Activated CD4-positive, alpha-beta memory T cell treated with anti-CD3 and anti-CD28 coated beads for 36 hours (primary cell): ENCODE results near the gene TTC13. TPM values are rescaled to one million over a fixed set of nuclear protein-coding genes. Genes with fewer than 3 reads are reported as not detected.
A peak's percentile ranks its signal among the peaks of the same experiment; 100 is the strongest.
"Not testable (repeated sequence)": the region's sequence is repeated elsewhere in the genome, so short reads cannot be mapped to it uniquely, and the experiment has no call there.

ENCODE experiments used
- CTCF ChIA-PET: fragments of 350-600 bp; sonication (Branson Sonifier 250); formaldehyde crosslinking; loops from one replicate; lab custom pipeline; 2021; ENCODE audit warnings: antibody characterized with exemption, inconsistent platforms; lab: Charles Lee
- POLR2A ChIA-PET: fragments of 350-600 bp; sonication (Branson Sonifier 250); formaldehyde crosslinking; loops from one replicate; lab custom pipeline; 2021; ENCODE audit warnings: antibody characterized with exemption; lab: Charles Lee
- DNase-seq: peaks from one replicate; pipeline ENCODE4 v3.0.0-alpha.2; 2020
- H3K27ac Mint-ChIP-seq: one replicate; pipeline ENCODE4 v1.8.0; 2021; ENCODE audit warnings: mixed read lengths
- H3K27me3 Mint-ChIP-seq: one replicate; pipeline ENCODE4 v1.8.0; 2021; ENCODE audit warnings: mixed read lengths
- H3K36me3 Mint-ChIP-seq: one replicate; pipeline ENCODE4 v1.8.0; 2021; ENCODE audit warnings: mixed read lengths
- H3K4me1 Mint-ChIP-seq: one replicate; pipeline ENCODE4 v1.8.0; 2021; ENCODE audit warnings: low read depth, mixed read lengths
- H3K4me3 Mint-ChIP-seq: one replicate; pipeline ENCODE4 v1.8.0; 2021; ENCODE audit warnings: mild to moderate bottlenecking, mixed read lengths
- H3K9me3 Mint-ChIP-seq: one replicate; pipeline ENCODE4 v1.8.0; 2021; ENCODE audit warnings: mixed read lengths
- intact Hi-C: fragments of 100-400 bp; cut with micrococcal nuclease; formaldehyde crosslinking; loops from one replicate; pipeline ENCODE4 v1.15.1; 2023
- total RNA-seq, 2 experiments: library from RNA; stranded (reverse); gene quantifications; one replicate each; pipeline ENCODE4 v1.2.3, GENCODE V29; 2021

TTC13 gene
- total RNA-seq, 2 experiments from 2014 or later: 17.3 to 18.3 TPM

DNA sequence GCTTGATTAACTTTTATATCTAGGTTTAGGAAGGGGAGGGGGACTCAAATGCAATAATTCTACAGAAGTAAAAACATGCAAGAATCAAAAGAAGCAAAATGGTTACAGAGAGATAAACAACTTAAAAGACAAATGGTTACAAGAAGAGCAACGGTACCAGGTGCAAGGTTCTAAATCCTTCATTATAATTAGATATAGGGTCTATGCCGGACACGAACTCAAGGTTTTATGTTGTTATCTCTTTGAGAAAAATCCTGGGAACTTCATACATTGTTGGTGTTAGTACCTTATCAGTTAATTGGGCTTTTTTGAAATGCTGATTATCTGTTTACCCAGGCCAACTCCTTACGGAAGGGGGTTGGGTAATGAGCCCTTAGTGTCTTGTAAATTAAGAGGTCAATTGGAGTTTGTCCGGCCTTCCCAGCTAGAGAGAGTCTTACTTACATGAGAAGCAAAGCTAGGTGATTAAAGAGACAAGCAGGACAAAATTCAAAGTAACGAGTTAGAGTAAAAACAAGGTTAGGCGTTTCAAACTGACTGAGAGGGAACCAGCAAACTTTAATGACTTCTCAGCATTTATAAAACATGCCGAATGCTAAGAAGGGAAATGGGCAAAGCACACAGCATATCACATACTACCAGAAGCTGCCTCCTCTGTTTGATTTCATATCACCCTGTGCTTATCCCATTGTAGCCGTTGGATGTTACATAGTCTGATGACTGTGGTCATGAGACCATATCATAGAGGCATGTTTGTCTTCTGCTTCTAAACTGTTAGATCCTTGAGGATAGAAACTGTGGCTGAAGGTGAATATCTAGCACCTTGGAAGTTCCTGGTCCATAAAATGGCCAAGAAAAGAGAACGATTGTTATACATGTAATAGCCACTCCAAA lies 6.2 kb upstream of the TTC13 start:
- POLR2A ChIA-PET, H3K4me3 Mint-ChIP-seq, H3K27me3 Mint-ChIP-seq, H3K36me3 Mint-ChIP-seq, intact Hi-C loops, H3K27ac Mint-ChIP-seq, H3K4me1 Mint-ChIP-seq, DNase-seq, H3K9me3 Mint-ChIP-seq, CTCF ChIA-PET: not testable (repeated sequence)

GRCh38 chr1:230983811-230984210 lies 5.2 kb upstream of the TTC13 start:
- peaks cover 7% of the 10 kb centered on the region for H3K4me1 Mint-ChIP-seq
- ChIA-PET POLR2A (no interaction called here), CTCF (no interaction called here)
- no peak overlapping the region for H3K4me3 Mint-ChIP-seq
- H3K27me3 Mint-ChIP-seq: no peaks in the 10 kb centered on the region
- peaks cover 11% of the 10 kb centered on the region for H3K36me3 Mint-ChIP-seq
- no peak for DNase-seq
- H3K27ac Mint-ChIP-seq: no peak overlapping the region
- no peaks in the 10 kb centered on the region for H3K9me3 Mint-ChIP-seq
- intact Hi-C loops: no loop called here

- intact Hi-C loops: no loop called here
- H3K27me3 Mint-ChIP-seq: no peaks in the 10 kb centered on the region
- POLR2A ChIA-PET: no interaction called here
These were observed 4.0 kb upstream of the TTC13 start for GRCh38 chr1:230982696-230983095.

GRCh38 chr1:230979952-230980351 lies 1.3 kb upstream of the TTC13 start:
- Mint-ChIP-seq H3K4me3 (peak overlapping the region; percentile 99), H3K4me1 (peaks cover 20% of the 10 kb centered on the region), H3K27me3 (no peaks in the 10 kb centered on the region), H3K36me3 (peaks cover 18% of the 10 kb centered on the region), H3K27ac (peak overlapping the region; percentile 52), H3K9me3 (no peaks in the 10 kb centered on the region)
- CTCF ChIA-PET: interaction anchor here (0.7 to 1.7 kb wide), 2 partner anchors 60 to 85 kb away, joined by 3 to 5 read pairs; partner anchors contain the start of gene FAM89A
- intact Hi-C loops: loop anchor here (1.0 to 10.0 kb wide), 9 partner anchors 61 to 913 kb away; partner anchors contain the start of genes C1orf198, COG2, DISC1 and EGLN1
- POLR2A ChIA-PET: no interaction called here
- DNase-seq: no peak

More at GRCh38 chr1:230982696-230983095, 4.0 kb upstream of the TTC13 start:
- Mint-ChIP-seq H3K27ac (no peak overlapping the region), H3K4me3 (no peak overlapping the region), H3K36me3 (peaks cover 11% of the 10 kb centered on the region), H3K4me1 (peaks cover 7% of the 10 kb centered on the region), H3K9me3 (no peaks in the 10 kb centered on the region)
- CTCF ChIA-PET: no interaction called here
- DNase-seq: no peak

DNA sequence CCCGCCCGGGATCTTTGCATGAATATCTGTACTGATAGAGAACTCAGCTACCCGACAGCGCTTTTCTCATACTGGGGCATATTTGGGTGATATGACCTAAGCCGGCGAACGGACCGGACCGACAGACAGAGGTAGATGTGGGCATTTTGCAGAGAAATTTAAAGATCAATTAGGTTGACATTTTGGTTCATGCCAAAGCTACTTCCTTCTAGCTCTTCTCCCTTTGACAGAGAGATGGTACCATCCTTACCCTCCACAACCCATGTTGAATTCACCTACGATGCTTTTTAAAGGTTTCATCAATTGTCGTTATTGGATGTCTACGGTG lies 692 bp upstream of the TTC13 start:
- POLR2A ChIA-PET: interaction anchor here (1.0 to 1.6 kb wide), 2 partner anchors 11 to 74 kb away, joined by 3 read pairs; no protein-coding TSS in a partner anchor
- CTCF ChIA-PET: interaction anchor here (0.7 to 1.7 kb wide), 5 partner anchors 23 to 84 kb away, joined by 3 to 5 read pairs (median 3); partner anchors contain the start of gene FAM89A
- Mint-ChIP-seq H3K27ac (peak overlapping the region; percentile 94), H3K4me3 (peak overlapping the region; percentile 99), H3K27me3 (no peaks in the 10 kb centered on the region), H3K4me1 (peaks cover 24% of the 10 kb centered on the region), H3K36me3 (peaks cover 18% of the 10 kb centered on the region), H3K9me3 (no peaks in the 10 kb centered on the region)
- intact Hi-C loops: loop anchor here (1.0 to 10.0 kb wide), 9 partner anchors 61 to 912 kb away; partner anchors contain the start of genes C1orf198, COG2, DISC1 and EGLN1
- no peak for DNase-seq

- Mint-ChIP-seq H3K9me3 (no peaks in the 10 kb centered on the region), H3K36me3 (peaks cover 18% of the 10 kb centered on the region), H3K27ac (peak overlapping the region; percentile 90), H3K4me3 (peak overlapping the region; percentile 91), H3K27me3 (no peaks in the 10 kb centered on the region), H3K4me1 (peaks cover 37% of the 10 kb centered on the region)
- ChIA-PET POLR2A (interaction anchor here (0.8 to 1.9 kb wide), 6 partner anchors 10 to 335 kb away, joined by 3 to 5 read pairs (median 3); partner anchors contain the start of gene FAM89A), CTCF (interaction anchor here (0.6 to 1.8 kb wide), 11 partner anchors 22 to 337 kb away, joined by 3 to 8 read pairs (median 3); partner anchors contain the start of gene FAM89A)
- peak; percentile 49 for DNase-seq
- intact Hi-C loops: loop anchor here (1.0 to 10.0 kb wide), 8 partner anchors 63 to 911 kb away; partner anchors contain the start of genes C1orf198, DISC1, EGLN1 and EXOC8
These were observed 735 bp downstream of the TTC13 start for GRCh38 chr1:230977761-230978490.

- H3K27me3 Mint-ChIP-seq: no peaks in the 10 kb centered on the region
- intact Hi-C loops: loop anchor here (5.0 to 10.0 kb wide), 4 partner anchors 110 to 910 kb away; partner anchors contain the start of genes C1orf198, DISC1, EGLN1 and GALNT2
- POLR2A ChIA-PET: interaction anchor here (1.0 to 1.9 kb wide), 2 partner anchors 17 to 63 kb away, joined by 3 to 5 read pairs; partner anchors contain the start of gene FAM89A
- H3K4me3 Mint-ChIP-seq: peak overlapping the region; percentile 91
- CTCF ChIA-PET: interaction anchor here (1.8 kb wide), 1 partner anchor 58 kb away, joined by 8 read pairs; no protein-coding TSS in a partner anchor
- peaks cover 45% of the 10 kb centered on the region for H3K4me1 Mint-ChIP-seq
- peak overlapping the region; percentile 90 for H3K27ac Mint-ChIP-seq
- peak; percentile 51 for DNase-seq
- H3K36me3 Mint-ChIP-seq: peaks cover 18% of the 10 kb centered on the region
- H3K9me3 Mint-ChIP-seq: no peaks in the 10 kb centered on the region
These were observed 1.6 kb downstream of the TTC13 start for GRCh38 chr1:230976825-230977747.

DNA sequence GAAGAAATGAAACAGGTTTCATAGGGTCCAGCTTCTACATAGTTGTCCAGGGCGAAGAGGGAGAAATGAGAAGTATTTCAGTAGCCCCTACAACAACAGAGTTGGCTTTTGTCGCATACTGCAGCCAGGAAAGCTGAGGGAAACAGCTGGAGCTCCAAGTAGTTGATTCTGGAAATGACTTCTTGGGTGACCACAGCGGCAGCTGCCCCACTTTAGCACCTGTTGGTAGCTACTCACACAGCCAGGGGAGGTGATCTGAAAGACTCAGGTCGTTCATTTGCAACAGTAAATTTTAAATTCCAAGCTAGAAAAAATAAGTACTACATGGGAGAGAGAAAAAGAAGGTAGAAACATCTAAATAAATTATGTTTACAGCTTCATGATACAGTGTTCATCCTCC lies 2.3 kb downstream of the TTC13 start:
- CTCF ChIA-PET: interaction anchor here (1.8 kb wide), 1 partner anchor 57 kb away, joined by 8 read pairs; no protein-coding TSS in a partner anchor
- H3K36me3 Mint-ChIP-seq: peaks cover 18% of the 10 kb centered on the region
- intact Hi-C loops: loop anchor here (5.0 to 10.0 kb wide), 4 partner anchors 109 to 909 kb away; partner anchors contain the start of genes C1orf198, DISC1, EGLN1 and GALNT2
- peaks cover 52% of the 10 kb centered on the region for H3K4me1 Mint-ChIP-seq
- H3K4me3 Mint-ChIP-seq: peak overlapping the region; percentile 48
- POLR2A ChIA-PET: interaction anchor here (1.9 kb wide), 1 partner anchor 64 kb away, joined by 5 read pairs; the partner anchor contains the start of gene FAM89A
- no peak overlapping the region for H3K27ac Mint-ChIP-seq
- no peaks in the 10 kb centered on the region for H3K27me3 Mint-ChIP-seq
- no peaks in the 10 kb centered on the region for H3K9me3 Mint-ChIP-seq
- no peak for DNase-seq

DNA sequence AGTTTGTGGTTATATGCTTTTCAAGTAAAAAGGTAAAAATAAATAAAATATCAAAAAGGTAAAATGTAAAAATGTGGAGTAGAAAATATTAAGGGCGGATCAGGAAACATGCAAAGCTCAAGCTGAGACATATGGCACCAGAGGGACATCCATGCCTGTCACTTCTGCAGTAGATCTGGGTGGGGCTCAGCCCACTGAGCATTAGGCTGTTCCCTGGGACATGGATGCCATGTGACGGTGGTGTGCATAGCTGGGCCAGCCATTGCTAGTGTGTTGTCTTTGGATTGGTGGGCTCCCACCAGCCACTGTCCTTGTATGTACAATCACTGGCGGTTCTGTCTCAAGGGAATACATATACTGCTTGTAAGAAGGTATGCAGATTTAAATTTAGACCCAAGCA lies 3.0 kb downstream of the TTC13 start:
- DNase-seq: no peak
- no peaks in the 10 kb centered on the region for H3K27me3 Mint-ChIP-seq
- CTCF ChIA-PET: no interaction called here
- peaks cover 18% of the 10 kb centered on the region for H3K36me3 Mint-ChIP-seq
- intact Hi-C loops: loop anchor here (5.0 to 10.0 kb wide), 4 partner anchors 108 to 908 kb away; partner anchors contain the start of genes C1orf198, DISC1, EGLN1 and GALNT2
- no peak overlapping the region for H3K4me3 Mint-ChIP-seq
- POLR2A ChIA-PET: no interaction called here
- H3K9me3 Mint-ChIP-seq: no peaks in the 10 kb centered on the region
- peaks cover 53% of the 10 kb centered on the region for H3K4me1 Mint-ChIP-seq
- no peak overlapping the region for H3K27ac Mint-ChIP-seq

GRCh38 chr1:230972855-230973271 lies 5.8 kb downstream of the TTC13 start:
- intact Hi-C loops: loop anchor here (2.0 to 10.0 kb wide), 2 partner anchors 16 to 652 kb away; partner anchors contain the start of gene DISC1

More at GRCh38 chr1:230972855-230973271, 5.8 kb downstream of the TTC13 start:
- peak; percentile 84 for DNase-seq
- H3K4me3 Mint-ChIP-seq: peak overlapping the region; percentile 28
- ChIA-PET POLR2A (interaction anchor here (0.6 to 0.8 kb wide), 2 partner anchors 81 to 365 kb away, joined by 3 read pairs; partner anchors contain the start of genes EXOC8 and SPRTN), CTCF (interaction anchor here (1.0 to 2.2 kb wide), 5 partner anchors 53 to 238 kb away, joined by 3 to 6 read pairs (median 5); no protein-coding TSS in a partner anchor)
- H3K36me3 Mint-ChIP-seq: peaks cover 17% of the 10 kb centered on the region
- peak overlapping the region; percentile 75 for H3K27ac Mint-ChIP-seq
- H3K27me3 Mint-ChIP-seq: no peaks in the 10 kb centered on the region
- no peaks in the 10 kb centered on the region for H3K9me3 Mint-ChIP-seq
- peaks cover 60% of the 10 kb centered on the region for H3K4me1 Mint-ChIP-seq
